SU-DHL-6 (cell line): ENCODE measurements around the gene NOS3.

Experiments used
- H2AFZ ChIP-seq: fragments of 200-600 bp; sonication (generic); 2 replicates; pipeline ENCODE4 v1.6.1; 2014; ENCODE audit warnings: low read depth, mild to moderate bottlenecking, moderate library complexity, mixed read lengths, antibody characterized with exemption, low read length; ENCODE audit not compliant: severe bottlenecking
- H3F3A ChIP-seq: fragments of 200-600 bp; shearing (Covaris generic); 2 replicates; pipeline ENCODE4 v1.6.0; 2016; ENCODE audit warnings: antibody characterized with exemption, mild to moderate bottlenecking; ENCODE audit not compliant: insufficient read depth
- H3K27ac ChIP-seq: fragments of 200-600 bp; sonication (generic); 2 replicates; pipeline ENCODE4 v1.5.1; 2016; ENCODE audit warnings: low read depth, mild to moderate bottlenecking, low read length, moderate library complexity, mixed read lengths
- H3K27me3 ChIP-seq: fragments of 200-600 bp; sonication (generic), shearing (Covaris generic); 2 replicates; pipeline ENCODE4 v1.6.0; 2014; ENCODE audit warnings: mild to moderate bottlenecking, low read length
- H3K36me3 ChIP-seq: fragments of 200-600 bp; sonication (generic); 2 replicates; pipeline ENCODE4 v1.6.1; 2014; ENCODE audit warnings: mild to moderate bottlenecking, low read length, mixed read lengths
- H3K4me2 ChIP-seq: fragments of 300-600, 200-600 bp; shearing (Covaris generic), sonication (generic); 2 replicates; pipeline ENCODE4 v1.6.0; 2014; ENCODE audit warnings: low read length, low read depth, mild to moderate bottlenecking; ENCODE audit not compliant: poor library complexity, severe bottlenecking
- H3K4me3 ChIP-seq: fragments of 200-600 bp; sonication (generic); 2 replicates; pipeline ENCODE4 v1.5.1; 2014; ENCODE audit warnings: antibody characterized with exemption, low read length, mild to moderate bottlenecking, mixed read lengths; ENCODE audit not compliant: insufficient read depth, poor library complexity, severe bottlenecking
- H3K79me2 ChIP-seq: fragments of 200-600 bp; sonication (generic); 2 replicates; pipeline ENCODE4 v1.6.1; 2014; ENCODE audit warnings: mild to moderate bottlenecking, low read length, moderate library complexity; ENCODE audit not compliant: insufficient read depth
- H3K9ac ChIP-seq: fragments of 200-600 bp; sonication (generic); 2 replicates; pipeline ENCODE4 v1.7.0; 2014; ENCODE audit warnings: mild to moderate bottlenecking, low read length
- H3K9me2 ChIP-seq: fragments of 200-600 bp; sonication (generic); replicated peaks from 2 replicates; pipeline ENCODE4 v1.6.1; 2014; ENCODE audit warnings: low read length; ENCODE audit not compliant: insufficient read depth
- H3K9me3 ChIP-seq: fragments of 200-600 bp; sonication (generic); 2 replicates; pipeline ENCODE4 v1.6.1; 2014; ENCODE audit warnings: low read length, mixed read lengths; ENCODE audit not compliant: insufficient read depth
- H4K20me1 ChIP-seq: fragments of 200-600 bp; sonication (generic); 2 replicates; pipeline ENCODE4 v1.6.1; 2014; ENCODE audit warnings: low read depth, mild to moderate bottlenecking, antibody characterized with exemption, low read length, moderate library complexity, mixed read lengths
- EZH2phosphoT487 ChIP-seq: fragments of 200-600 bp; sonication (generic), shearing (Covaris generic); conservative IDR thresholded peaks from 2 replicates; pipeline ENCODE4 v1.6.1; 2018; ENCODE audit warnings: mild to moderate bottlenecking, antibody characterized with exemption, low read length, moderate library complexity, mixed read lengths
- TF ChIP-seq, protein P1 (sequence below): fragments of 200-600 bp; sonication (generic); IDR thresholded peaks from one replicate; pipeline ENCODE4 v1.5.1; 2017; ENCODE audit warnings: antibody characterized with exemption, mild to moderate bottlenecking, low read length, moderate library complexity; ENCODE audit not compliant: insufficient read depth, poor library complexity, severe bottlenecking

Gene NOS3

DNA sequence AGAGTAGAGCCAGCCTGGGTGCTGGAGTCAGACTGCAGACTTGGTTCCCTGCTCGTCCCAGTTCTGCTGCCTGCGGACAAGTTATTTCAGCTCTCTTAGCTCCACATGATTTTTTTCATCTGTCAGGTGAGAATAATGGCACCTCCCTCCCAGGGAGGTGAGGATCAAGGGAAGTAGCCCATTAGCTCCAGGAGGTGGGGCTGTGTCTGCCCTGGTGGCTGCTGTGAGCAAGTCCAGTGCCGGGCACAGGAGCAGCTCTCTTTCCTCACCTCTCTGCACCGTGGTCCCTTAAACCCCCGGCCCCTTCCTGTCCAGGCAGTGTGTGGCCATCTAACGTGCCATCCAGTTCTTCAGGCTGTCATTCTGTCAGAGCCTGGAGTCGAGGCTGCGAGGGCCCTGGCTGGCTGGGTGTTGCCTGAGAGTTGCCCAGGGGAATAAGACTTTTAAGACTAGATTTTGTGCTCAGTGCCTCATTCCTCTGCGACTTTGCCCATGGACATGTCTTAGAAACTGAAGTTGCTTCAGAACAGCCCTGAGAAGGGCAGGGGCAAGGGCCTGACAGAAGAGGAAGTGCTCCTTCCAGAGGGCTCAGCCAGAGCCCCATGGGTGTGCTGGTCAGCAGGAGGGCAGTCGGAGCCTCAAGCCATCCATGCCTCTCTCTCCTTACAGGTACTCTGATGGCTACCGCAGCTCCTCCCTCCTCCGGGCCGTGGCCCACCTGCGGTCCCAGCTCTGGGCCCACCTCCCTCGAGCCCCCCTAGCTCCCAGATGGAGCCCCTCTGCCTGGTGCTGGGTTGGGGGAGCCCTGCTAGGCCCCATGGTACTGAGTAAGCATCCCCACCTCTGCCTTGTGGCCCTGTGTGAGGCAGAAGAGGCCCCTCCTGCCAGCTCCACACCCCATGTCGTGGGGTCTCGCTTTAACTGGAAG is 42.4 kb downstream of the NOS3 start:
- Histone ChIP-seq H3K9me2 (no peaks in the 10 kb centered on the region), H2AFZ (no peak overlapping the region), H3K79me2 (peaks cover 12% of the 10 kb centered on the region; the same call in 1 of the 2 replicates), H3F3A (no peaks in the 10 kb centered on the region), H3K27ac (no peak overlapping the region), H4K20me1 (no peaks in the 10 kb centered on the region), H3K36me3 (no peaks in the 10 kb centered on the region), H3K4me2 (no peak overlapping the region), H3K9me3 (no peaks in the 10 kb centered on the region), H3K9ac (no peak overlapping the region), H3K27me3 (no peaks in the 10 kb centered on the region), H3K4me3 (no peak overlapping the region)
- TF ChIP-seq, protein P1, sequence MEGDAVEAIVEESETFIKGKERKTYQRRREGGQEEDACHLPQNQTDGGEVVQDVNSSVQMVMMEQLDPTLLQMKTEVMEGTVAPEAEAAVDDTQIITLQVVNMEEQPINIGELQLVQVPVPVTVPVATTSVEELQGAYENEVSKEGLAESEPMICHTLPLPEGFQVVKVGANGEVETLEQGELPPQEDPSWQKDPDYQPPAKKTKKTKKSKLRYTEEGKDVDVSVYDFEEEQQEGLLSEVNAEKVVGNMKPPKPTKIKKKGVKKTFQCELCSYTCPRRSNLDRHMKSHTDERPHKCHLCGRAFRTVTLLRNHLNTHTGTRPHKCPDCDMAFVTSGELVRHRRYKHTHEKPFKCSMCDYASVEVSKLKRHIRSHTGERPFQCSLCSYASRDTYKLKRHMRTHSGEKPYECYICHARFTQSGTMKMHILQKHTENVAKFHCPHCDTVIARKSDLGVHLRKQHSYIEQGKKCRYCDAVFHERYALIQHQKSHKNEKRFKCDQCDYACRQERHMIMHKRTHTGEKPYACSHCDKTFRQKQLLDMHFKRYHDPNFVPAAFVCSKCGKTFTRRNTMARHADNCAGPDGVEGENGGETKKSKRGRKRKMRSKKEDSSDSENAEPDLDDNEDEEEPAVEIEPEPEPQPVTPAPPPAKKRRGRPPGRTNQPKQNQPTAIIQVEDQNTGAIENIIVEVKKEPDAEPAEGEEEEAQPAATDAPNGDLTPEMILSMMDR: no peak
- no peak for TF ChIP-seq EZH2phosphoT487

DNA sequence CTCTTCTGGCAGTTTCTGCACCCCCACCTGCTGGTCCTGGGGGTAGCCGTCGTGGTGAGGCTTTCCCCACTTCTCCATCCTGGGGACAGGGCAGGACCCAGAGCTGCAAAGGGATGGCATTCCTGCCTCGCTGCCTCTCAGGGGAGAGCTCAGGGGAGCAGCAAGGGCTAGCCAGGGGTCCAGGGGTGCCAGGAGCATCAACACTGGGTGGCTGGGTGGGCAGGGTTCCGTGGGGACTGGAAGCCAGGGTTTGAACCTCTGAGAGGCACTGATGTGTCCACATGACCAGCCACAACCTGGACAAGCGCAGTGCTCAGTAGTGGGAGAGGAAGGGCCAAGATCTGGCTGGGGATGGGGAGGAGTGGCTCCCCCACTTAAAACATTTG is 43.0 kb downstream of the NOS3 start:
- Histone ChIP-seq H3K27ac (no peak overlapping the region), H3K36me3 (no peaks in the 10 kb centered on the region), H3K27me3 (no peaks in the 10 kb centered on the region), H3F3A (no peaks in the 10 kb centered on the region), H3K4me3 (no peak overlapping the region), H4K20me1 (no peaks in the 10 kb centered on the region), H3K9me3 (no peaks in the 10 kb centered on the region), H3K4me2 (no peak overlapping the region), H3K9me2 (no peaks in the 10 kb centered on the region), H2AFZ (no peak overlapping the region), H3K79me2 (peaks cover 9% of the 10 kb centered on the region; the same call in 1 of the 2 replicates), H3K9ac (no peak overlapping the region)
- TF ChIP-seq, protein P1: no peak
- TF ChIP-seq EZH2phosphoT487: no peak

DNA sequence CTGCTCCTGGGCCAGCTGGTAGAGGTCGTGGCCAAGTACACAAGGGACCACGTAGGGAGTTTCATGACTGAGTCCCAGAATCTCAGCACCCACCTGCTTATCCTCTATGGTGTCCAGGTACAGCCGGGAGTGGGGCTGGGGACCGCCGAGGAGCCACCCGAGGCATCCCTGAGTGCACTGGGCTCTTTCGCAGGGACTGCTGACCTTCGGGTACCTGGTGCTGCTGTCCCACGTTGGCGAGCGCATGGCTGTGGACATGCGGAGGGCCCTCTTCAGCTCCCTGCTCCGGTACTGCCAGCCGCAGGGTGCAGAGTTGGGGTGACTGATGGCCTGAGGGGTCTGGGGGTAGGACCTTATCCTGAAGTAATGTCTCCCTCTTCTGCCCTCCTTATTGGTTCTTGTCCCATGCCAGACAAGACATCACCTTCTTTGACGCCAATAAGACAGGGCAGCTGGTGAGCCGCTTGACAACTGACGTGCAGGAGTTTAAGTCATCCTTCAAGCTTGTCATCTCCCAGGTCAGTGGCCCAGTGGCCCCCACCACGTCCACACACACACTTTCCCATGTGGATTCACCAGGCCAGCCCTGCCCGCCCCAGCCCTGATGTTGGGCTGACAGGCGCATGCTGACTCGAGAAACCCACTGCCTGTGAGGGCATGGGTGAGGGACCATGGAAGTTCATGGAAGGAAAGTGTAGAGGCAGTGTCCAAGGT is 43.7 kb downstream of the NOS3 start:
- Histone ChIP-seq H3K27me3 (no peaks in the 10 kb centered on the region), H2AFZ (no peak overlapping the region), H3K36me3 (no peaks in the 10 kb centered on the region), H4K20me1 (no peaks in the 10 kb centered on the region), H3K79me2 (peaks cover 5% of the 10 kb centered on the region; the same call in 1 of the 2 replicates), H3K9ac (no peak overlapping the region), H3F3A (no peaks in the 10 kb centered on the region), H3K9me3 (no peaks in the 10 kb centered on the region), H3K4me2 (no peak overlapping the region), H3K4me3 (no peak overlapping the region), H3K27ac (no peak overlapping the region), H3K9me2 (no peaks in the 10 kb centered on the region)
- TF ChIP-seq, protein P1: no peak
- no peak for TF ChIP-seq EZH2phosphoT487
